HepG2 (cell line): ENCODE measurements around the gene NRAS. TPM values are rescaled to one million over a fixed set of nuclear protein-coding genes. Genes with fewer than 3 reads are reported as not detected.

Source experiments
- ATAC-seq: fragments of 200-7000 bp; cut with Tn5 transposase; 3 replicates; pipeline ENCODE4 v1.9.1; 2020; ENCODE audit warnings: mild to moderate bottlenecking, moderate library complexity
- BruUV-seq: library from RNA; stranded (reverse); fragments of 400-500 nt; replicated peaks from 2 replicates; lab custom pipeline; 2021; lab: Mats Ljungman, UMichigan
- CTCF ChIA-PET: fragments of 300-600 bp; formaldehyde crosslinking; extraction: SDS; loops from one replicate; lab custom pipeline; 2021; ENCODE audit warnings: low total read pairs, inconsistent platforms, low intra/inter-chr PET ratio; lab: Yijun Ruan, JAX
- POLR2A ChIA-PET: fragments of 350-600 bp; sonication (Branson Sonifier 250); formaldehyde crosslinking; loops from one replicate; lab custom pipeline; 2020; ENCODE audit warnings: antibody characterized with exemption, inconsistent platforms; lab: Yijun Ruan, JAX
- DNase-seq: peaks from one replicate; pipeline ENCODE4 v3.0.0-alpha.2; 2015; ENCODE audit warnings: low spot score
- FAIRE-seq: peaks from 3 replicates; lab custom pipeline; 2011; peaks lifted over from hg19 to GRCh38; lab: Jason Lieb, UNC
- H2AFZ ChIP-seq: one replicate; pipeline ENCODE4 v1.6.1; 2011; ENCODE audit warnings: low read length, inconsistent platforms
- H3K27ac ChIP-seq: fragments of 300-600 bp; 3 replicates; pipeline ENCODE4 v1.8.0; 2011; ENCODE audit warnings: mixed run types, mild to moderate bottlenecking, mixed read lengths, low read length, inconsistent platforms; ENCODE audit not compliant: insufficient read depth; ENCODE audit errors: extremely low read length
- H3K27me3 ChIP-seq, 2 experiments: fragments of 200-600 bp in 1 of 2; 2 replicates in 1 of 2; 3 replicates in 1 of 2; pipeline versions ENCODE4 v1.6.0 to v1.8.0; 2011; ENCODE audit warnings: low read length in 2 of 2, mild to moderate bottlenecking in 2 of 2, moderate library complexity in 2 of 2, inconsistent platforms in 1 of 2; ENCODE audit not compliant: insufficient read depth in 2 of 2, control insufficient read depth in 1 of 2
- H3K36me3 ChIP-seq, 2 experiments: fragments of 200-600 bp in 1 of 2; replicated peaks in 1 of 2; 2 replicates in 1 of 2; 3 replicates in 1 of 2; pipeline versions ENCODE4 v1.5.1 to v1.8.0; 2011; ENCODE audit warnings: low read length in 2 of 2, inconsistent platforms in 1 of 2; ENCODE audit not compliant: insufficient read depth in 2 of 2, control insufficient read depth in 1 of 2
- H3K4me1 ChIP-seq: 2 replicates; pipeline ENCODE4 v1.5.1; 2012; ENCODE audit warnings: low read length, inconsistent platforms; ENCODE audit not compliant: insufficient read depth
- H3K4me2 ChIP-seq: 2 replicates; pipeline ENCODE4 v1.6.0; 2011; ENCODE audit warnings: low read depth, low read length, inconsistent platforms
- H3K4me3 ChIP-seq, 3 experiments: fragments of 200-600 bp in 1 of 3; sonication (generic), shearing (Covaris generic) in 1 of 3; replicated peaks in 1 of 3; 2 replicates each; pipeline ENCODE4 v1.5.1; 2011 to 2016; ENCODE audit warnings: low read length in 3 of 3, inconsistent platforms in 2 of 3, low read depth in 2 of 3, mild to moderate bottlenecking in 2 of 3, control low read depth in 1 of 3, mixed read lengths in 1 of 3; ENCODE audit not compliant: insufficient read depth in 1 of 3
- H3K79me2 ChIP-seq: one replicate; pipeline ENCODE4 v1.6.1; 2011; ENCODE audit warnings: low read length, inconsistent platforms; ENCODE audit not compliant: insufficient read depth
- H3K9ac ChIP-seq: 2 replicates; pipeline ENCODE4 v1.6.0; 2011; ENCODE audit warnings: mild to moderate bottlenecking, low read depth, low read length, inconsistent platforms; ENCODE audit not compliant: insufficient read depth
- H3K9me3 ChIP-seq: 2 replicates; pipeline ENCODE4 v1.5.1; 2012; ENCODE audit warnings: mild to moderate bottlenecking, low read length
- H4K20me1 ChIP-seq: 2 replicates; pipeline ENCODE4 v1.6.0; 2011; ENCODE audit warnings: inconsistent platforms, mild to moderate bottlenecking, low read length, moderate library complexity; ENCODE audit not compliant: insufficient read depth
- AHDC1 ChIP-seq: sonication (generic); formaldehyde crosslinking; IDR thresholded peaks from 2 replicates; pipeline ENCODE4 v1.5.1; 2020; ENCODE audit warnings: mild to moderate bottlenecking, missing genetic modification reagents, borderline replicate concordance
- DZIP1 ChIP-seq: sonication (generic); formaldehyde crosslinking; IDR thresholded peaks from 2 replicates; pipeline ENCODE4 v1.5.0; 2020; ENCODE audit warnings: mild to moderate bottlenecking, missing genetic modification reagents
- ETV6 ChIP-seq: sonication (generic); formaldehyde crosslinking; conservative IDR thresholded peaks from 2 replicates; pipeline ENCODE4 v1.4.0; 2020; ENCODE audit warnings: missing genetic modification reagents
- HNRNPK ChIP-seq: fragments of 200-400 bp; formaldehyde crosslinking; IDR thresholded peaks from 2 replicates; pipeline ENCODE4 v1.6.1; 2018; ENCODE audit warnings: low read length, low read depth, moderate library complexity, mild to moderate bottlenecking; ENCODE audit not compliant: poor library complexity, severe bottlenecking
- MIER2 ChIP-seq: IDR thresholded peaks from 2 replicates; pipeline ENCODE4 v1.6.1; 2016; ENCODE audit warnings: missing biosample characterization, missing genetic modification reagents
- NAIF1 ChIP-seq: sonication (generic); formaldehyde crosslinking; IDR thresholded peaks from 2 replicates; pipeline ENCODE4 v1.5.0; 2020; ENCODE audit warnings: mild to moderate bottlenecking, missing genetic modification reagents, borderline replicate concordance
- RNF2 ChIP-seq: fragments of 450-650 bp; conservative IDR thresholded peaks from 2 replicates; pipeline ENCODE4 v1.6.1; 2016; ENCODE audit warnings: low read depth
- TCF7 ChIP-seq: sonication (generic); IDR thresholded peaks from 2 replicates; pipeline ENCODE4 v1.6.1; 2016; ENCODE audit warnings: antibody characterized with exemption, low read depth
- ZNF678 ChIP-seq: sonication (generic); formaldehyde crosslinking; IDR thresholded peaks from 2 replicates; pipeline ENCODE4 v1.4.0; 2020; ENCODE audit warnings: mild to moderate bottlenecking, missing genetic modification reagents
- WGBS: methylation state at CpG from one replicate; pipeline ENCODE4 v1.1.6; 2017; ENCODE audit warnings: low lambda C conversion rate; 5-methylcytosine and 5-hydroxymethylcytosine counted together
- in situ Hi-C: cut with HindIII; loops from 2 replicates; pipeline ENCODE4 v1.10.0; 2017; ENCODE audit warnings: low pct_unique_long_range_greater_than_20kb; ENCODE audit not compliant: extremely low pct_ligation_motif_present
- intact Hi-C: fragments of 100-400 bp; cut with micrococcal nuclease; formaldehyde crosslinking; loops from one replicate; pipeline ENCODE4 v1.10.0; 2022; ENCODE audit not compliant: unreplicated experiment
- polyA plus RNA-seq, 8 experiments: library from polyadenylated mRNA; depleted of rRNA in 3 of 8; stranded (reverse) in 7 of 8; unstranded in 1 of 8; fragments of >200 nt; fragmentation: Illumina TruSeq in 4 of 8; extraction: Trizol in 4 of 8; gene quantifications; 2 replicates each; pipeline versions ENCODE4 v1.2.1 to v1.2.3, GENCODE V29; 2011 to 2016; ENCODE audit warnings: low read depth in 4 of 8, missing spikeins in 1 of 8, mixed read lengths in 1 of 8; ENCODE audit not compliant: insufficient read depth in 1 of 8
- total RNA-seq, 5 experiments: library from RNA; depleted of rRNA; stranded (reverse); fragments of >200 nt; fragmentation: Illumina TruSeq; extraction: Trizol; gene quantifications; 2 replicates each; pipeline ENCODE4 v1.2.3, GENCODE V29; 2016; ENCODE audit warnings: low read depth in 1 of 5

The NRAS gene
- total and polyA plus RNA-seq, 2 of the 13 experiments (the other 11 are each of a cell fraction or from before 2014, with no cell fraction given): 38.6 to 58.8 TPM

- FAIRE-seq: no peak
- H3K79me2 ChIP-seq: no peaks in the 10 kb centered on the region
- H3K4me3 ChIP-seq: no peak overlapping the region
- 93% methylated on average over 5 of the region's 5 CpGs for WGBS
- H3K9ac ChIP-seq: no peak overlapping the region
- in situ Hi-C loops (no loop called here), intact Hi-C loops (no loop called here)
- H3K4me1 ChIP-seq: peaks cover 8% of the 10 kb centered on the region; the same call in 1 of the 2 replicates
- POLR2A ChIA-PET: no interaction called here
- H3K4me2 ChIP-seq: no peak overlapping the region
- no peak for DNase-seq
- TF ChIP-seq HNRNPK (peak; percentile 21), NAIF1 (no peak)
- ATAC-seq: no peak; the same call in 2 of the 3 replicates
- CTCF ChIA-PET: no interaction called here
- no peaks in the 10 kb centered on the region for H3K27me3 ChIP-seq
- H3K36me3 ChIP-seq: peaks cover 4 to 14% of the 10 kb centered on the region in 2 experiments; a peak in 4 of 5 replicates
- no peaks in the 10 kb centered on the region for H3K9me3 ChIP-seq
- H3K27ac ChIP-seq: no peak overlapping the region
- H4K20me1 ChIP-seq: no peaks in the 10 kb centered on the region
- no peak overlapping the region for H2AFZ ChIP-seq
- BruUV-seq: no TSS peak
Observed at GRCh38 chr1:114702737-114703136, 13.8 kb downstream of the NRAS start.

GRCh38 chr1:114701931-114702330 lies 14.6 kb downstream of the NRAS start:
- Histone ChIP-seq H3K79me2 (no peaks in the 10 kb centered on the region), H4K20me1 (no peaks in the 10 kb centered on the region), H3K27ac (no peak overlapping the region), H3K36me3 (peaks cover 2 to 6% of the 10 kb centered on the region in 2 experiments; a peak in 2 of 5 replicates), H3K9ac (no peak overlapping the region), H3K4me2 (no peak overlapping the region), H3K4me3 (no peak overlapping the region), H2AFZ (no peak overlapping the region), H3K4me1 (peaks cover 8% of the 10 kb centered on the region; the same call in 1 of the 2 replicates), H3K27me3 (no peaks in the 10 kb centered on the region), H3K9me3 (no peaks in the 10 kb centered on the region)
- intact Hi-C loops: no loop called here
- CTCF ChIA-PET: no interaction called here
- DNase-seq: no peak
- in situ Hi-C loops: no loop called here
- ATAC-seq: peak; percentile 58
- POLR2A ChIA-PET: no interaction called here
- WGBS: 3% methylated on average over 2 of the region's 2 CpGs
- no TSS peak for BruUV-seq
- no peak for FAIRE-seq
- TF ChIP-seq AHDC1 (CRISPR knock-in tag) (no peak), ETV6 (CRISPR knock-in tag) (no peak), ZNF678 (CRISPR knock-in tag) (no peak), TCF7 (no peak), RNF2 (no peak), DZIP1 (no peak), MIER2 (CRISPR knock-in tag) (no peak)
